Occipital lobe (tissue), 2 donors: ENCODE results near the gene CHKA. TPM values are rescaled to one million over a fixed set of nuclear protein-coding genes. Genes with fewer than 3 reads are reported as not detected.

Source experiments
- DNase-seq: peaks from one replicate; lab custom pipeline; 2025; lab: John Stamatoyannopoulos, UW
- total RNA-seq: library from RNA; depleted of rRNA; stranded (reverse); fragments of >200 nt; gene quantifications from one replicate; pipeline ENCODE4 v1.2.3, GENCODE V29; 2014

CHKA gene
- total RNA-seq, 1 donor from 2014 or later = 32.8 TPM

- no peak for DNase-seq
Observed at GRCh38 chr11:68074584-68075352, 46.4 kb downstream of the CHKA start.

- DNase-seq = no peak
Observed at GRCh38 chr11:68071281-68072048, 49.7 kb downstream of the CHKA start.

- DNase-seq = no peak
Observed at GRCh38 chr11:68067991-68068390, 53.2 kb downstream of the CHKA start.

GRCh38 chr11:68066742-68067141 is 54.4 kb downstream of the CHKA start:
- DNase-seq = no peak

- no peak for DNase-seq
Observed at GRCh38 chr11:68065841-68066240, 55.3 kb downstream of the CHKA start.

- DNase-seq = no peak
Observed at GRCh38 chr11:68064926-68065325, 56.3 kb downstream of the CHKA start.

GRCh38 chr11:68061508-68061907 is 59.7 kb downstream of the CHKA start:
- DNase-seq = no peak

- no peak for DNase-seq
Observed at GRCh38 chr11:68057807-68058206, 63.4 kb downstream of the CHKA start.

- DNase-seq = no peak
Observed at GRCh38 chr11:68056317-68057285, 64.6 kb downstream of the CHKA start.

GRCh38 chr11:68053981-68054812 is 67.0 kb downstream of the CHKA start:
- DNase-seq = no peak

- no peak for DNase-seq
Observed at GRCh38 chr11:68053117-68053516, 68.1 kb downstream of the CHKA start.

- no peak for DNase-seq
Observed at GRCh38 chr11:68052137-68052873, 68.9 kb downstream of the CHKA start.

- DNase-seq = no peak
Observed at GRCh38 chr11:68051191-68052136, 69.7 kb downstream of the CHKA start.

GRCh38 chr11:68050371-68050841 is 70.8 kb downstream of the CHKA start:
- DNase-seq = no peak

- DNase-seq = no peak
Observed at GRCh38 chr11:68049509-68050370, 71.4 kb downstream of the CHKA start.

GRCh38 chr11:68048681-68049508 is 72.3 kb downstream of the CHKA start:
- no peak for DNase-seq
